ENCODE measurements around the gene CHST15.

The CHST15 gene

GRCh38 chr10:123996302-123996701 lies 97.1 kb downstream of the CHST15 start:
- Histone ChIP-seq H3K36me3 (ENCODE audit: control insufficient read depth in 1 of 2, insufficient read depth in 2 of 2, low read length in 2 of 2) (no peaks in the 10 kb centered on the region), H3K9me3 (ENCODE audit: control insufficient read depth in 1 of 2, low read length in 2 of 2) (no peaks in the 10 kb centered on the region), H3K4me1 (ENCODE audit: control insufficient read depth in 1 of 2, insufficient read depth in 2 of 2, low read length in 2 of 2) (peaks cover 16 to 26% of the 10 kb centered on the region in 2 donors), H3K27me3 (ENCODE audit: low read depth, low read length) (peaks cover 9% of the 10 kb centered on the region), H3K4me3 (ENCODE audit: low read depth in 1 of 2, low read length in 2 of 2) (no peak overlapping the region), H3K27ac (ENCODE audit: low read length) (peak overlapping the region; percentile 14)

GRCh38 chr10:123995461-123996131 lies 97.8 kb downstream of the CHST15 start:
- H3K4me3 ChIP-seq (ENCODE audit: low read depth in 1 of 2, low read length in 2 of 2) = peak overlapping the region; percentile 30 to 46
- H3K4me1 ChIP-seq (ENCODE audit: control insufficient read depth in 1 of 2, insufficient read depth in 2 of 2, low read length in 2 of 2) = peaks cover 16 to 28% of the 10 kb centered on the region in 2 donors

DNA sequence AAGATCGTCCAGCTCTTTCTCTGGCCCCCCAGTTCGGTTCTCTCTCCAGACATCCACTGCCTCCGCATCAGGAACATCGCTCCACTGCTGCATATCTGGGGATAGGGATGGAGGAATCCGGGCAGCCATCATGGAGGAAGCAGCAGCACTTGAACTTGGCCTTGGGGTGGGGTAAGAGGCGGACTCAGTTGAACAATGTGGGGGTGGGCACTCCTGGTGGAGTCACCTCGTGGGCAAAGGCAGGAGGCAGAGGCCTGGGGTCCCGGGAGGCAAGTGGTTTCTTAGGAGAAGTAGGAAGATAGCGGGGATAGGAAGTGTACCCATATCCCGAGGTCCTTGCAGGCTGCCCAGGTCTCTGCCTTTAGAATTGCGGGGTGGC lies 98.3 kb downstream of the CHST15 start:
- H3K4me3 ChIP-seq (ENCODE audit: low read depth in 1 of 2, low read length in 2 of 2) = peak overlapping the region; percentile 30 to 46
- H3K4me1 ChIP-seq (ENCODE audit: control insufficient read depth in 1 of 2, insufficient read depth in 2 of 2, low read length in 2 of 2) = peaks cover 16 to 28% of the 10 kb centered on the region in 2 donors
- H3K9me3 ChIP-seq (ENCODE audit: control insufficient read depth in 1 of 2, low read length in 2 of 2) = no peaks in the 10 kb centered on the region
- no peaks in the 10 kb centered on the region for H3K36me3 ChIP-seq (ENCODE audit: control insufficient read depth in 1 of 2, insufficient read depth in 2 of 2, low read length in 2 of 2)
- peaks cover 19% of the 10 kb centered on the region for H3K27me3 ChIP-seq (ENCODE audit: low read depth, low read length)
- peak overlapping the region; percentile 14 for H3K27ac ChIP-seq (ENCODE audit: low read length)

More at GRCh38 chr10:123995461-123996131, 97.8 kb downstream of the CHST15 start:
- H3K36me3 ChIP-seq (ENCODE audit: control insufficient read depth in 1 of 2, insufficient read depth in 2 of 2, low read length in 2 of 2) = no peaks in the 10 kb centered on the region
- peaks cover 16% of the 10 kb centered on the region for H3K27me3 ChIP-seq (ENCODE audit: low read depth, low read length)
- H3K27ac ChIP-seq (ENCODE audit: low read length) = peak overlapping the region; percentile 14
- no peaks in the 10 kb centered on the region for H3K9me3 ChIP-seq (ENCODE audit: control insufficient read depth in 1 of 2, low read length in 2 of 2)

DNA sequence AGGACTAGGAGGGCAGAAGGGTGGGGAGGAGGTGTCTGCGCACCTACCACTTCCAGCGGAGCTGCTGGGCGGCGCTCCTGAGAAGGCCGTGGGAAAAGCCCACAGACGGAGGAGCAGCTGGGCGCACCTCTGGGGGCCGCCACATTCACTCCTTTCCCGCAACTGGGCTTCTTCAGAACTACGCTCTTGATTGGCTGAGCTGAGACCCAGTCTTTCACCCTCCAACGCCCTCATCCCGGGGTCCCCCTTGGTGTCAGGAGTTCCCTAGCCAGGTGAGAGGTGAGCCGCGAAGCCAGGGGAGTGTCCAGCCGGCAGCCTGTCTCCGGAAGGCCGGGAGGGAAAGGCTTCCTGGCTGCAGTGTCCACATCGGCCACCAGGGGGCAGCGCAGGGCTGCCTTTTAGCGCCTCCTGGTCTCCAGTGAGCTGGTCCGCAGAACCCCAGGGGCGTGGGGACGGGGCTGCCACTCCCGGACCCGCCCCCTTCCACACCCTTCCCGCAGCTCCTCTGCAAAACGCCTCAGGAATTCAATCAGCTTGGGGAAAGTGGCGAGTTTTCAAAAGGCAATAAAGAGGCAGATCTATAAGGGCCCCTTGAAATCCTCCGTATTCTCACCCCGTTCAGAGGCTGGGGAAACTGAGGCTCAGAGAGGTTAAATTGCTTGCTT lies 98.8 kb downstream of the CHST15 start:
- Histone ChIP-seq H3K27me3 (ENCODE audit: low read depth, low read length) (peaks cover 19% of the 10 kb centered on the region), H3K4me3 (ENCODE audit: low read depth in 1 of 2, low read length in 2 of 2) (peak overlapping the region; percentile 30 to 46)

GRCh38 chr10:123993534-123994416 lies 99.6 kb downstream of the CHST15 start:
- Histone ChIP-seq H3K4me3 (ENCODE audit: low read depth in 1 of 2, low read length in 2 of 2) (no peak overlapping the region), H3K36me3 (ENCODE audit: control insufficient read depth in 1 of 2, insufficient read depth in 2 of 2, low read length in 2 of 2) (no peaks in the 10 kb centered on the region)

More for the DNA sequence above, 98.8 kb downstream of the CHST15 start:
- Histone ChIP-seq H3K4me1 (ENCODE audit: control insufficient read depth in 1 of 2, insufficient read depth in 2 of 2, low read length in 2 of 2) (peaks cover 16 to 28% of the 10 kb centered on the region in 2 donors), H3K9me3 (ENCODE audit: control insufficient read depth in 1 of 2, low read length in 2 of 2) (no peaks in the 10 kb centered on the region), H3K36me3 (ENCODE audit: control insufficient read depth in 1 of 2, insufficient read depth in 2 of 2, low read length in 2 of 2) (no peaks in the 10 kb centered on the region), H3K27ac (ENCODE audit: low read length) (no peak overlapping the region)

GRCh38 chr10:123991611-123992570 lies 101.5 kb downstream of the CHST15 start:
- Histone ChIP-seq H3K27me3 (ENCODE audit: low read depth, low read length) (peaks cover 19% of the 10 kb centered on the region), H3K4me3 (ENCODE audit: low read depth in 1 of 2, low read length in 2 of 2) (peak overlapping the region in 1 of 2 donors; percentile 49), H3K27ac (ENCODE audit: low read length) (no peak overlapping the region), H3K36me3 (ENCODE audit: control insufficient read depth in 1 of 2, insufficient read depth in 2 of 2, low read length in 2 of 2) (no peaks in the 10 kb centered on the region), H3K9me3 (ENCODE audit: control insufficient read depth in 1 of 2, low read length in 2 of 2) (no peaks in the 10 kb centered on the region), H3K4me1 (ENCODE audit: control insufficient read depth in 1 of 2, insufficient read depth in 2 of 2, low read length in 2 of 2) (peaks cover 16 to 28% of the 10 kb centered on the region in 2 donors)

More at GRCh38 chr10:123993534-123994416, 99.6 kb downstream of the CHST15 start:
- Histone ChIP-seq H3K27me3 (ENCODE audit: low read depth, low read length) (peaks cover 19% of the 10 kb centered on the region), H3K4me1 (ENCODE audit: control insufficient read depth in 1 of 2, insufficient read depth in 2 of 2, low read length in 2 of 2) (peaks cover 16 to 28% of the 10 kb centered on the region in 2 donors), H3K27ac (ENCODE audit: low read length) (no peak overlapping the region), H3K9me3 (ENCODE audit: control insufficient read depth in 1 of 2, low read length in 2 of 2) (no peaks in the 10 kb centered on the region)

DNA sequence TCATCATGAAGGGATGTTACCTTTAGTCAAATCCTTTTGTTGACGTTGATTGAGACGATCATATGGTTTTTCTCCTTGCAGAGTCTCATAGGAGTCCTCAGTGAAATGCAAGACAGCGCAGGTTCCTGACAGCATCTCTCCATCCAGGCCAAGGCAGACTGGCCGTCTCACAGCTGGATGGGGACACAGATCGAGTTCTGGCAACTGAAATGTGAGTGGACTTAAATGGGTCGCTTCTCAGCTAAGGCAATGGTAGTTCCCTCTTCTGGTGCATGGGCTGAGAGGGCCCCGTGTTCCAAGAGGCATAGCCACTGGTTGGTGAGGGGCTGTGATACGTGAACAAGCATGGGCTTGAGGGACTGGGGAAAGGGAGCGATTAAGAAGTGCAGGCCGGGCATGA lies 102.5 kb downstream of the CHST15 start:
- H3K4me1 ChIP-seq (ENCODE audit: control insufficient read depth in 1 of 2, insufficient read depth in 2 of 2, low read length in 2 of 2) = peaks cover 13 to 28% of the 10 kb centered on the region in 2 donors
- no peak overlapping the region for H3K4me3 ChIP-seq (ENCODE audit: low read depth in 1 of 2, low read length in 2 of 2)
- H3K9me3 ChIP-seq (ENCODE audit: control insufficient read depth in 1 of 2, low read length in 2 of 2) = no peaks in the 10 kb centered on the region
- no peaks in the 10 kb centered on the region for H3K36me3 ChIP-seq (ENCODE audit: control insufficient read depth in 1 of 2, insufficient read depth in 2 of 2, low read length in 2 of 2)
- no peak overlapping the region for H3K27ac ChIP-seq (ENCODE audit: low read length)
- peaks cover 19% of the 10 kb centered on the region for H3K27me3 ChIP-seq (ENCODE audit: low read depth, low read length)

DNA sequence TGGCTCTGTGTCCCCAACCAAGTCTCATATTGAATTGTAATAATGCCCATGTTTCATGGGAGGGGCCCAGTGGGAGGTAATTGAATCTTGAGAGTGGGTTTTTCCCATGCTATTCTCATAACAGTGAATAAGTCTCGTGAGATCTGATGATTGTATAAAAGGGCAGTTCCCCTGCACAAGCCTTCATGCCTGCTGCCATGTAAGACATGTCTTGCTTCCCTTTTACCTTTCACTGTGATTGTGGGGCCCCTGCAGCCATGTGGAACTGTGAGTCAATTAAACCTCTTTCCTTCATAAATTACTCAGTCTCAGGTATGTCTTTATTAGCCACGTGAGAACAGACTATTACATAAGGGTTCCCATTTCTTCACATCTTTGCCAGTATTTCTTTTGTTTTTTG lies 104.7 kb downstream of the CHST15 start:
- peaks cover 11% of the 10 kb centered on the region for H3K27me3 ChIP-seq (ENCODE audit: low read depth, low read length)
- no peaks in the 10 kb centered on the region for H3K36me3 ChIP-seq (ENCODE audit: control insufficient read depth in 1 of 2, insufficient read depth in 2 of 2, low read length in 2 of 2)

DNA sequence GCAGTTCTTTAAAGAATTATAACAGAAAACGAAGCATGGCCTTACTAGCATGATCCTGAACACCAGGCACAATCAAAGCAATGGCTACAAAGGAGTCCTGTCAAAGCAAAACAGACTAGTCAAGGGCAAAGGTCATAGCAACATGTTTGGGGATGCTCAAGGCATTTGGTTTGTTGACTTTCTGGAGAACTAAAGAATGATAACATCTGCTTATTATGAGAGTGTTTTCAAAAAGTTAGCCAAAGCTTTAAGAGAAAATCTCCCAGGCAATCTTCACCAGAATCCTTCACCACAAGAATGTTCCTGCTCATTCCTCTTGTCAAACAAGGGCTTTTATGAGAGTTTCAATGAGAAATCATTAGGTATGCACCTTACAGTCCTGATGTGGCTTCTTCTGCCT lies 106.7 kb downstream of the CHST15 start:
- H3K4me1 ChIP-seq (ENCODE audit: control insufficient read depth in 1 of 2, insufficient read depth in 2 of 2, low read length in 2 of 2) = peaks cover 0 to 5% of the 10 kb centered on the region in 2 donors
- no peaks in the 10 kb centered on the region for H3K36me3 ChIP-seq (ENCODE audit: control insufficient read depth in 1 of 2, insufficient read depth in 2 of 2, low read length in 2 of 2)
- H3K27me3 ChIP-seq (ENCODE audit: low read depth, low read length) = peaks cover 10% of the 10 kb centered on the region
- no peak overlapping the region for H3K4me3 ChIP-seq (ENCODE audit: low read depth in 1 of 2, low read length in 2 of 2)
- no peak overlapping the region for H3K27ac ChIP-seq (ENCODE audit: low read length)
- no peaks in the 10 kb centered on the region for H3K9me3 ChIP-seq (ENCODE audit: control insufficient read depth in 1 of 2, low read length in 2 of 2)

More for the DNA sequence above, 104.7 kb downstream of the CHST15 start:
- Histone ChIP-seq H3K4me3 (ENCODE audit: low read depth in 1 of 2, low read length in 2 of 2) (no peak overlapping the region), H3K9me3 (ENCODE audit: control insufficient read depth in 1 of 2, low read length in 2 of 2) (no peaks in the 10 kb centered on the region), H3K27ac (ENCODE audit: low read length) (no peak overlapping the region), H3K4me1 (ENCODE audit: control insufficient read depth in 1 of 2, insufficient read depth in 2 of 2, low read length in 2 of 2) (peaks cover 0 to 10% of the 10 kb centered on the region in 2 donors)

GRCh38 chr10:123974406-123974805 lies 119.0 kb downstream of the CHST15 start:
- Histone ChIP-seq H3K27me3 (ENCODE audit: low read depth, low read length) (peaks cover 25% of the 10 kb centered on the region), H3K4me1 (ENCODE audit: control insufficient read depth in 1 of 2, insufficient read depth in 2 of 2, low read length in 2 of 2) (peaks cover 0 to 6% of the 10 kb centered on the region in 2 donors), H3K27ac (ENCODE audit: low read length) (no peak overlapping the region), H3K36me3 (ENCODE audit: control insufficient read depth in 1 of 2, insufficient read depth in 2 of 2, low read length in 2 of 2) (no peaks in the 10 kb centered on the region), H3K4me3 (ENCODE audit: low read depth in 1 of 2, low read length in 2 of 2) (no peak overlapping the region), H3K9me3 (ENCODE audit: control insufficient read depth in 1 of 2, low read length in 2 of 2) (peaks cover 6% of the 10 kb centered on the region in 2 donors)

Data from muscle layer of duodenum (tissue), 2 donors.